Measurements from ENCODE around the gene CIAO2B. TPM values are rescaled to one million over a fixed set of nuclear protein-coding genes. Genes with fewer than 3 reads are reported as not detected.

CIAO2B gene
- total and polyA plus RNA-seq, 3 donors from 2014 or later = 113 to 179 (median 145) TPM

DNA sequence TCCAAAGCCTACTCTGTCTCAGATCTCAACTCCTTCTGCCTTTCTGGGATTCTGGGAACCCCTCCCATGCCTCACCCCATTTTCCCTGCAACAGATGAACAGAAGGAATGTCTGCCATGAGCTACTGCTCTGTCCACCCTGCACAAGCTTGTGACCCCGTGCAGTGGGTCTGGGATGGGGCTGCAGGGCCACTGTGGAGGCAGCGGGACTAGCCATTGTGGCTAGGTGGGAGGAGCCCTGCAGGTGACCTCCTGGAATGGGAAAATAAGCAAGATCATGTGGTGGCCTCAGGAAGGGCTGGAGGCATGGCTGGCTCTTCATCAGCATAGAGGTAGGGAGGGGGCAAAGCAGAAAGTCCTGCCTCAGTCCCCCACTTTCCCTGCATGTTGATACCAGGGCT lies 40.1 kb downstream of the CIAO2B start:
- 88 to 90% methylated on average over 2 of the region's 2 CpGs for WGBS, 2 donors
- no peak for DNase-seq
- Histone ChIP-seq H3K36me3 (ENCODE audit: low read depth, missing control alignments) (no peaks in the 10 kb centered on the region), H3K27ac (no peak overlapping the region), H3K9me3 (no peaks in the 10 kb centered on the region), H3K4me3 (no peak overlapping the region), H3K4me1 (peaks cover 13% of the 10 kb centered on the region), H3K27me3 (no peaks in the 10 kb centered on the region)
- intact Hi-C loops (cut with DNase I; ENCODE audit: low total_unique reads) = no loop called here
- no peak for TF ChIP-seq POLR2A (IDR thresholded peaks at IDR 0.05)
- TF ChIP-seq, protein P1, sequence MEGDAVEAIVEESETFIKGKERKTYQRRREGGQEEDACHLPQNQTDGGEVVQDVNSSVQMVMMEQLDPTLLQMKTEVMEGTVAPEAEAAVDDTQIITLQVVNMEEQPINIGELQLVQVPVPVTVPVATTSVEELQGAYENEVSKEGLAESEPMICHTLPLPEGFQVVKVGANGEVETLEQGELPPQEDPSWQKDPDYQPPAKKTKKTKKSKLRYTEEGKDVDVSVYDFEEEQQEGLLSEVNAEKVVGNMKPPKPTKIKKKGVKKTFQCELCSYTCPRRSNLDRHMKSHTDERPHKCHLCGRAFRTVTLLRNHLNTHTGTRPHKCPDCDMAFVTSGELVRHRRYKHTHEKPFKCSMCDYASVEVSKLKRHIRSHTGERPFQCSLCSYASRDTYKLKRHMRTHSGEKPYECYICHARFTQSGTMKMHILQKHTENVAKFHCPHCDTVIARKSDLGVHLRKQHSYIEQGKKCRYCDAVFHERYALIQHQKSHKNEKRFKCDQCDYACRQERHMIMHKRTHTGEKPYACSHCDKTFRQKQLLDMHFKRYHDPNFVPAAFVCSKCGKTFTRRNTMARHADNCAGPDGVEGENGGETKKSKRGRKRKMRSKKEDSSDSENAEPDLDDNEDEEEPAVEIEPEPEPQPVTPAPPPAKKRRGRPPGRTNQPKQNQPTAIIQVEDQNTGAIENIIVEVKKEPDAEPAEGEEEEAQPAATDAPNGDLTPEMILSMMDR (IDR thresholded peaks at IDR 0.05) = no peak

DNA sequence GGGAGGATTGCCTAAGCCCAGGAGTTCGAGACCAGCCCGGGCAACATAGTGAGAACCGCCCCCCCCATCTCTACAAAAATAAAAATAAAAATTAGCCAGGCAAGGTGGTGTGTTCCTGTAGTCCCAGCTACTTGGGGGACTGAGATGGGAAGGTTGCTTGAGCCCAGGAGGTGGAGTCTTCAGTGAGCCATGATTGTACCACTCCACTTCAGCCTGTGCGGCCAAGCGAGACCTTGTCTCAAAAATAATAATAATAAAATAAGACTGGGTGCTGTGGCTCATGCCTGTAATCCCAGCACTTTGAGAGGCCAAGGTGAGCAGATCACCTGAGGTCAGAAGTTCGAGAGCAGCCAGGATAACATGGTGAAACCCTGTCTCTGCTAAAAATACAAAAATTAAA lies 42.4 kb downstream of the CIAO2B start:
- no peak overlapping the region for H3K27ac ChIP-seq
- no peaks in the 10 kb centered on the region for H3K27me3 ChIP-seq
- TF ChIP-seq, protein P1 (IDR thresholded peaks at IDR 0.05) = no peak
- TF ChIP-seq POLR2A (IDR thresholded peaks at IDR 0.05) = no peak
- intact Hi-C loops (cut with DNase I; ENCODE audit: low total_unique reads) = no loop called here
- H3K36me3 ChIP-seq (ENCODE audit: low read depth, missing control alignments) = no peaks in the 10 kb centered on the region
- WGBS, 2 donors = 94 to 100% methylated on average over 6 of the region's 6 CpGs
- no peaks in the 10 kb centered on the region for H3K4me1 ChIP-seq
- DNase-seq = no peak
- no peaks in the 10 kb centered on the region for H3K9me3 ChIP-seq
- H3K4me3 ChIP-seq = no peak overlapping the region

DNA sequence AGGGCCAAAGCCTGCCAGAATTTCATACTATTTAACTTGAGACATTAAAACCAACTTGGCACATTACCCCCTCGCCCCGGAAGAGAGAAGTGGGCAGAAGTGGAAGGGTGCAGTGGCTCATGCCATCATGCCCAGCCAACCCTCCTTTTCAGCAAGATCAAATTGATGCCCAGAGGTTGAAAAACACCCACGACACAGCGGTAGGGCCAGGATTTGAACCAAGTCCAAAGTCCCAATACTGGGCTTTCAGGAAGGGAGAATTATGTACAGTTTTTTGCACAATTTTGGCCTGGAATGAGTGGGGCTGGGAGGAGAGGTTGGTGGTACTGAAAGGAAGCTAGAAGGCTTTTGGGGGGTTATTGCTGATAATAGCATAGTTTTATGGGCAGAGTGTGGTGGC lies 42.8 kb downstream of the CIAO2B start:
- H3K9me3 ChIP-seq = no peaks in the 10 kb centered on the region
- DNase-seq = no peak
- no peaks in the 10 kb centered on the region for H3K4me1 ChIP-seq
- intact Hi-C loops (cut with DNase I; ENCODE audit: low total_unique reads) = no loop called here
- H3K27ac ChIP-seq = no peak overlapping the region
- WGBS, 2 donors = 82 to 86% methylated on average over 4 of the region's 4 CpGs
- no peaks in the 10 kb centered on the region for H3K36me3 ChIP-seq (ENCODE audit: low read depth, missing control alignments)
- no peak for TF ChIP-seq POLR2A (IDR thresholded peaks at IDR 0.05)
- TF ChIP-seq, protein P1 (IDR thresholded peaks at IDR 0.05) = no peak
- H3K4me3 ChIP-seq = no peak overlapping the region
- no peaks in the 10 kb centered on the region for H3K27me3 ChIP-seq

- Histone ChIP-seq H3K36me3 (ENCODE audit: low read depth, missing control alignments) (no peaks in the 10 kb centered on the region), H3K4me3 (no peak overlapping the region), H3K27me3 (no peaks in the 10 kb centered on the region), H3K4me1 (no peaks in the 10 kb centered on the region), H3K27ac (no peak overlapping the region), H3K9me3 (no peaks in the 10 kb centered on the region)
- intact Hi-C loops (cut with DNase I; ENCODE audit: low total_unique reads) = no loop called here
- WGBS, 2 donors = 75 to 78% methylated on average over 2 of the region's 2 CpGs
- DNase-seq = no peak
- TF ChIP-seq, protein P1 (IDR thresholded peaks at IDR 0.05) = no peak
- TF ChIP-seq POLR2A (IDR thresholded peaks at IDR 0.05) = no peak
These were observed 43.4 kb downstream of the CIAO2B start for GRCh38 chr16:66890799-66891198.

- no peak overlapping the region for H3K27ac ChIP-seq
- TF ChIP-seq POLR2A (IDR thresholded peaks at IDR 0.05) = no peak
- TF ChIP-seq, protein P1 (IDR thresholded peaks at IDR 0.05) = no peak
- WGBS, 2 donors = 77 to 82% methylated on average over 4 of the region's 4 CpGs
These were observed 44.6 kb downstream of the CIAO2B start for GRCh38 chr16:66889622-66890021.

More at GRCh38 chr16:66889622-66890021, 44.6 kb downstream of the CIAO2B start:
- Histone ChIP-seq H3K27me3 (no peaks in the 10 kb centered on the region), H3K9me3 (no peaks in the 10 kb centered on the region), H3K4me1 (no peaks in the 10 kb centered on the region), H3K4me3 (no peak overlapping the region), H3K36me3 (ENCODE audit: low read depth, missing control alignments) (no peaks in the 10 kb centered on the region)
- intact Hi-C loops (cut with DNase I; ENCODE audit: low total_unique reads) = no loop called here
- no peak for DNase-seq

All from testis (tissue), 3 donors.